GM21786 (cell line): ENCODE data around the gene ELANE.
"Not testable (repeated sequence)": the region's sequence is repeated elsewhere in the genome, so short reads cannot be mapped to it uniquely, and the experiment has no call there.

ENCODE experiments used
- ATAC-seq: cut with Tn5 transposase; IDR thresholded peaks from one replicate; pipeline ENCODE4 v1.9.1; 2021; ENCODE audit not compliant: unreplicated experiment

ELANE gene

GRCh38 chr19:835210-835810, 16.8 kb upstream of the ELANE start:
- ATAC-seq, result no peak

GRCh38 chr19:840519-841206, 11.4 kb upstream of the ELANE start, which contains the start of gene PRTN3:
Gene PRTN3 (plus strand): TSS chr19:840999. CDS start chr19:841009, 10 bp downstream.
- ATAC-seq, result no peak

- ATAC-seq, result not testable (repeated sequence)
Measured at GRCh38 chr19:842802-843179, 9.3 kb upstream of the ELANE start.

- no peak for ATAC-seq
Measured at GRCh38 chr19:843180-843835, 8.8 kb upstream of the ELANE start.

- ATAC-seq, result no peak
Measured at GRCh38 chr19:843836-844545, 8.1 kb upstream of the ELANE start.

GRCh38 chr19:844546-844971, 7.5 kb upstream of the ELANE start:
- no peak for ATAC-seq

- no peak for ATAC-seq
Measured at GRCh38 chr19:845707-846521, 6.2 kb upstream of the ELANE start.

- ATAC-seq, result no peak
Measured at GRCh38 chr19:848386-848921, 3.6 kb upstream of the ELANE start.

GRCh38 chr19:849195-849594, 2.9 kb upstream of the ELANE start:
- ATAC-seq, result not testable (repeated sequence)

- no peak for ATAC-seq
Measured at GRCh38 chr19:850221-850978, 1.7 kb upstream of the ELANE start.

- no peak for ATAC-seq
Measured at GRCh38 chr19:850979-851335, 1.1 kb upstream of the ELANE start.

GRCh38 chr19:853014-853585, 997 bp downstream of the ELANE start:
- no peak for ATAC-seq

GRCh38 chr19:853614-854220, 1.6 kb downstream of the ELANE start:
- not testable (repeated sequence) for ATAC-seq

- no peak for ATAC-seq
Measured at GRCh38 chr19:854549-854948, 2.4 kb downstream of the ELANE start.

- no peak for ATAC-seq
Measured at GRCh38 chr19:855142-855541, 3.0 kb downstream of the ELANE start.

- no peak for ATAC-seq
Measured at GRCh38 chr19:855566-856120, 3.5 kb downstream of the ELANE start.

- no peak for ATAC-seq
Measured at GRCh38 chr19:858284-858683, 6.2 kb downstream of the ELANE start.

GRCh38 chr19:858868-859843, 7.1 kb downstream of the ELANE start, which contains the start of gene CFD:
Gene CFD (plus strand): TSS chr19:859664. CDS start chr19:859690, 26 bp downstream.
- ATAC-seq, result no peak
